Fibroblast of villous mesenchyme (primary cell): ENCODE data around the gene HNRNPH3. TPM values are rescaled to one million over a fixed set of nuclear protein-coding genes. Genes with fewer than 3 reads are reported as not detected.

Source experiments
- DNase-seq: peaks from one replicate; pipeline ENCODE4 v3.0.0-alpha.2; 2010; ENCODE audit warnings: low read depth
- H3K4me3 ChIP-seq: 2 replicates; pipeline ENCODE4 v1.5.1; 2011; ENCODE audit warnings: low read depth, mild to moderate bottlenecking, low read length
- CTCF ChIP-seq: IDR thresholded peaks from 2 replicates; pipeline ENCODE4 v1.5.1; 2012; ENCODE audit warnings: low read depth, mild to moderate bottlenecking, low read length; ENCODE audit not compliant: insufficient read depth
- total RNA-seq: library from RNA; depleted of rRNA; stranded (reverse); fragments of >200 nt; gene quantifications from 2 replicates; pipeline ENCODE4 v1.2.3, GENCODE V29; 2012

The HNRNPH3 gene
- total RNA-seq, 1 donor: 22.9 TPM

DNA sequence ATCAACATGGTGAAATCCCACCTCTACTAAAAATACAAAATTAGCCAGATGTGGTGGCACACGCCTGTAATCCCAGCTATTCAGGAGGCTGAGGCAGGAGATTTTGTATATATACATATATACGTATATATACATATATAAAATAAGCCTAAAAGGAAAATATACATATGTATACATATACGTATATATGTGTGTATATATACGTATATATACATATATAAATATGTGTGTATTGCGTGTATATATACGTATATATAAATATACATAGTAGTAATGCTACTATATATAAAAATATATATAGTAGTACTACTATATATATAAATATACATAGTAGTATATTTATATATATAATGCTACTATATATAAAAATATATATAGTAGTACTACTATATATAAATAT is 27.3 kb downstream of the HNRNPH3 start:
- H3K4me3 ChIP-seq: no peak overlapping the region
- DNase-seq: no peak
- no peak for TF ChIP-seq CTCF

DNA sequence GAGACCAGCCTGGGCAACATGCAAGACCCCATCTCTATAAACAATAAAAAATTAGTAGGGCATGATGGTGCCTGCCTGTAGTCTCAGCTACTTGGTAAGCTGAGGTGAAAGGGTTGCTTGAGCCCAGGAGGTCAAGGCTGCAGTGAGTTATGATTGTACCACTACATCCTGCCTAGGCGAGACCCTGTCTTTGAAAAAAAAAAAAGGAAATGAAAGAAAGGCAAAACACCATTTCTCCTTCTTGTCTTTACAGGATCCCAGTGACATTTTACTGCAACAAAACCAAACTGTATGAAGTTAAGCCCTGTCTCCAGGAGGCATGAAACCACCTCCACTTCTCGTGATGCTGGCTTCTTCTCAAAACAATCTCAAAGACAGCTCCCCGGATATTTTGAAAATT is 30.7 kb downstream of the HNRNPH3 start:
- no peak for DNase-seq
- no peak for TF ChIP-seq CTCF
- no peak overlapping the region for H3K4me3 ChIP-seq

- H3K4me3 ChIP-seq: no peak overlapping the region
- DNase-seq: peak; percentile 11
- no peak for TF ChIP-seq CTCF
Measured at GRCh38 chr10:68364101-68364886, 32.4 kb downstream of the HNRNPH3 start.

- TF ChIP-seq CTCF: no peak
- DNase-seq: no peak
- H3K4me3 ChIP-seq: no peak overlapping the region
Measured at GRCh38 chr10:68365611-68366010, 33.7 kb downstream of the HNRNPH3 start.

GRCh38 chr10:68366600-68366999 is 34.7 kb downstream of the HNRNPH3 start:
- no peak overlapping the region for H3K4me3 ChIP-seq
- no peak for TF ChIP-seq CTCF
- DNase-seq: no peak

DNA sequence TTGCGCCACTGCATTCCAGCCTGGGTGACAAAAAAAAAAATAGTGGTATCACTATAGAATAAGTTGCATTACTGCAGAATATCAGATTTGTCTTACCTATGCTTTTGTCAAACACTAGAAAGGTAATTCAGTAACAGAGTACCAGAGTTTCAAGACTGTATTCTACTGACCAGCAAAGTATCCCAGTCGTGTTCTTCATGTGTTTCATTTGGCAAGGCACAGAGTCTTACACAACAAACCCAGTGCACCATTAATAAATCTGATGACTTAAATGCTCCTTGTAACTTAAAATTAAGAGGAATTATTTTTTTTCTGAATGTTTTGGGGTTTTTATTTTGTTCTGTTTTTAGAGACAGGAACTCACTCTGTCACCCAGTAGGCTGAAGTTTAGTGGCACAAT is 35.3 kb downstream of the HNRNPH3 start:
- peak; percentile 14 for DNase-seq
- no peak for TF ChIP-seq CTCF
- H3K4me3 ChIP-seq: no peak overlapping the region

DNA sequence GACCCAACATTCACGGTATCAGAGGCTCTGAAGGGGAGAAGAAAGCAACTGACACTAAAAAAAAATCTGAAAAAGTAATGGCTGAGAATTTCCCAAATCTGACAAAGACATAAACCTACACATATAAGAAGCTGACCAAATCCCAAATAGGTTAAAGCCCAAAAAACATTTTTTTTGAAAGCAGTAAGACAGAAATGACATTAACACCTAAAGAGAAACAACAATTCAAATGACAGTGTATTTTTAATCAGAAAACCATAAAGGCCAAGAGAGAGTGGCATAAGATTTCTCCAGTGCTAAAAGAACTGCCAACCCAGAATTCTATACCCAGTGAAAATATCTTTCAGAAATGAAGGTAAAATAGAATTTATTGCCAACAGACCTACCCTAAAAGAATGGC is 39.7 kb downstream of the HNRNPH3 start:
- no peak overlapping the region for H3K4me3 ChIP-seq
- DNase-seq: no peak
- TF ChIP-seq CTCF: no peak
